Activated gamma-delta T cell treated with anti-CD3 and anti-CD28 coated beads, Interleukin-2, amount 50 U/mL, for 16 hours (primary cell): ENCODE measurements around the gene DHX34.
"Not testable (repeated sequence)": the region's sequence is repeated elsewhere in the genome, so short reads cannot be mapped to it uniquely, and the experiment has no call there.

Source experiments
- DNase-seq: peaks from one replicate; pipeline ENCODE4 v3.0.0-alpha.2; 2020; ENCODE audit warnings: low read depth

Gene DHX34

GRCh38 chr19:47324502-47324901 is 24.6 kb upstream of the DHX34 start:
- DNase-seq, result no peak

- no peak for DNase-seq
These were observed 18.6 kb upstream of the DHX34 start for GRCh38 chr19:47330466-47330869.

- no peak for DNase-seq
These were observed 17.6 kb upstream of the DHX34 start for GRCh38 chr19:47331490-47331889.

- no peak for DNase-seq
These were observed 17.1 kb upstream of the DHX34 start, which contains the start of gene C5AR2 for GRCh38 chr19:47331931-47332547. Gene C5AR2, plus strand, starts transcription at chr19:47332175. Its CDS starts 8,625 bp downstream, at chr19:47340800.

GRCh38 chr19:47336765-47337718 is 12.1 kb upstream of the DHX34 start:
- DNase-seq, result not testable (repeated sequence)

GRCh38 chr19:47339196-47339880 is 9.8 kb upstream of the DHX34 start:
- DNase-seq, result no peak

- DNase-seq, result no peak
These were observed 8.5 kb upstream of the DHX34 start for GRCh38 chr19:47340477-47341208.

- no peak for DNase-seq
These were observed 7.4 kb upstream of the DHX34 start for GRCh38 chr19:47341734-47342133.

- DNase-seq, result no peak
These were observed 5.8 kb upstream of the DHX34 start for GRCh38 chr19:47343194-47343802.

GRCh38 chr19:47344425-47344824 is 4.7 kb upstream of the DHX34 start:
- no peak for DNase-seq

- not testable (repeated sequence) for DNase-seq
These were observed 3.1 kb upstream of the DHX34 start for GRCh38 chr19:47346024-47346423.

GRCh38 chr19:47350630-47351029 is 1.5 kb downstream of the DHX34 start:
- no peak for DNase-seq

GRCh38 chr19:47351548-47351947 is 2.4 kb downstream of the DHX34 start:
- DNase-seq, result no peak

- no peak for DNase-seq
These were observed 3.0 kb downstream of the DHX34 start for GRCh38 chr19:47352095-47352494.

GRCh38 chr19:47353307-47353712 is 4.2 kb downstream of the DHX34 start:
- DNase-seq, result no peak

- DNase-seq, result no peak
These were observed 7.8 kb downstream of the DHX34 start for GRCh38 chr19:47356900-47357299.

- DNase-seq, result no peak
These were observed 8.9 kb downstream of the DHX34 start for GRCh38 chr19:47357788-47358680.

- DNase-seq, result no peak
These were observed 9.8 kb downstream of the DHX34 start for GRCh38 chr19:47358936-47359335.

GRCh38 chr19:47362321-47362720 is 13.2 kb downstream of the DHX34 start:
- no peak for DNase-seq

- no peak for DNase-seq
These were observed 14.8 kb downstream of the DHX34 start for GRCh38 chr19:47363758-47364531.
